ENCODE measurements around the gene CD55. TPM values are rescaled to one million over a fixed set of nuclear protein-coding genes. Genes with fewer than 3 reads are reported as not detected.

Gene CD55
- total RNA-seq, 1 experiment from 2014 or later: 17.2 TPM

DNA sequence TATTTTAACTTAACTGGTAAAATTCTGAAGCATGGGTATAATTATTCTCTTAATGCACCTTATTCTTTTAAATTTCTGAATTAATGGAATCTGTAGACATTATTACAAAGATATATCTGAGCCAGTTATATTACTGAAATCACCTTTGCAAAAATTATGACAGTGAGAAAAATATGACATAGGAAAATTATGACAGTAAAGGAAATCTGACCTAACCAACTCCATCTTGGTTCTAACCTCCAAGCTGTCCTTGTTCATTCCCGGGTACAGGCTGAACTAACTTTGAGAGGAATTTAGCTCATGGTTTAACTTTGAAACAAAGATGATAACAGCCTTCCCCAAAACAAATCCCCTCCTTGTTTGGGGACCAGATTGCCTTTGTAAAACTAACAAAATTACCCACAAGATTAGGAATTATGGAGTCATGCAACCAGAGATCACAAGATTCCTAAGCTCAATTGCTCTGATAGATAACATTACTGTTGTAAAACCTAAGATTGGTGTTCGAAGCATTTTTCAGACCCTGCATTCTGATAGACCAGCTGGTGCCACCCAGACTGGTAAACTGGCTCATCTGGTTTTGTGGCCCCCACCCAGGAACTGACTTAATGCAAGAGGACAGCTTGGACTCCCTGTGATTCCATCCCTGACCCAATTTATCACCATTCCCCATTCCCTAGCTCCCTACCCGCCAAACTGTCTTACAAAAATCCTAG, 9.4 kb upstream of the CD55 start:
- POLR2A ChIA-PET: interaction anchor here (1.6 kb wide), 1 partner anchor 9 kb away, joined by 11 read pairs; the partner anchor contains the start of gene CD55
- Mint-ChIP-seq H3K27me3 (ENCODE audit: low read depth) (no peaks in the 10 kb centered on the region), H3K4me3 (no peak overlapping the region), H3K27ac (no peak overlapping the region), H3K4me1 (peaks cover 26% of the 10 kb centered on the region), H3K9me3 (no peaks in the 10 kb centered on the region; the same call in 1 of the 2 replicates), H3K36me3 (no peaks in the 10 kb centered on the region)
- no peak for ATAC-seq
- CTCF ChIA-PET: interaction anchor here (1.0 to 1.7 kb wide), 2 partner anchors 10 to 228 kb away, joined by 4 to 7 read pairs; partner anchors contain the start of gene CD55
- no peak for TF ChIP-seq ZNF425 (CRISPR knock-in tag; conservative IDR thresholded peaks at IDR 0.05)
- TF ChIP-seq PRRX2 (CRISPR knock-in tag; IDR thresholded peaks at IDR 0.05): no peak
- TF ChIP-seq, protein P1, sequence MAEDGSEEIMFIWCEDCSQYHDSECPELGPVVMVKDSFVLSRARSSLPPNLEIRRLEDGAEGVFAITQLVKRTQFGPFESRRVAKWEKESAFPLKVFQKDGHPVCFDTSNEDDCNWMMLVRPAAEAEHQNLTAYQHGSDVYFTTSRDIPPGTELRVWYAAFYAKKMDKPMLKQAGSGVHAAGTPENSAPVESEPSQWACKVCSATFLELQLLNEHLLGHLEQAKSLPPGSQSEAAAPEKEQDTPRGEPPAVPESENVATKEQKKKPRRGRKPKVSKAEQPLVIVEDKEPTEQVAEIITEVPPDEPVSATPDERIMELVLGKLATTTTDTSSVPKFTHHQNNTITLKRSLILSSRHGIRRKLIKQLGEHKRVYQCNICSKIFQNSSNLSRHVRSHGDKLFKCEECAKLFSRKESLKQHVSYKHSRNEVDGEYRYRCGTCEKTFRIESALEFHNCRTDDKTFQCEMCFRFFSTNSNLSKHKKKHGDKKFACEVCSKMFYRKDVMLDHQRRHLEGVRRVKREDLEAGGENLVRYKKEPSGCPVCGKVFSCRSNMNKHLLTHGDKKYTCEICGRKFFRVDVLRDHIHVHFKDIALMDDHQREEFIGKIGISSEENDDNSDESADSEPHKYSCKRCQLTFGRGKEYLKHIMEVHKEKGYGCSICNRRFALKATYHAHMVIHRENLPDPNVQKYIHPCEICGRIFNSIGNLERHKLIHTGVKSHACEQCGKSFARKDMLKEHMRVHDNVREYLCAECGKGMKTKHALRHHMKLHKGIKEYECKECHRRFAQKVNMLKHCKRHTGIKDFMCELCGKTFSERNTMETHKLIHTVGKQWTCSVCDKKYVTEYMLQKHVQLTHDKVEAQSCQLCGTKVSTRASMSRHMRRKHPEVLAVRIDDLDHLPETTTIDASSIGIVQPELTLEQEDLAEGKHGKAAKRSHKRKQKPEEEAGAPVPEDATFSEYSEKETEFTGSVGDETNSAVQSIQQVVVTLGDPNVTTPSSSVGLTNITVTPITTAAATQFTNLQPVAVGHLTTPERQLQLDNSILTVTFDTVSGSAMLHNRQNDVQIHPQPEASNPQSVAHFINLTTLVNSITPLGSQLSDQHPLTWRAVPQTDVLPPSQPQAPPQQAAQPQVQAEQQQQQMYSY (CRISPR knock-in tag; IDR thresholded peaks at IDR 0.05): no peak
- TF ChIP-seq NR1H2 (CRISPR knock-in tag; IDR thresholded peaks at IDR 0.05): no peak
- TF ChIP-seq, protein P2, sequence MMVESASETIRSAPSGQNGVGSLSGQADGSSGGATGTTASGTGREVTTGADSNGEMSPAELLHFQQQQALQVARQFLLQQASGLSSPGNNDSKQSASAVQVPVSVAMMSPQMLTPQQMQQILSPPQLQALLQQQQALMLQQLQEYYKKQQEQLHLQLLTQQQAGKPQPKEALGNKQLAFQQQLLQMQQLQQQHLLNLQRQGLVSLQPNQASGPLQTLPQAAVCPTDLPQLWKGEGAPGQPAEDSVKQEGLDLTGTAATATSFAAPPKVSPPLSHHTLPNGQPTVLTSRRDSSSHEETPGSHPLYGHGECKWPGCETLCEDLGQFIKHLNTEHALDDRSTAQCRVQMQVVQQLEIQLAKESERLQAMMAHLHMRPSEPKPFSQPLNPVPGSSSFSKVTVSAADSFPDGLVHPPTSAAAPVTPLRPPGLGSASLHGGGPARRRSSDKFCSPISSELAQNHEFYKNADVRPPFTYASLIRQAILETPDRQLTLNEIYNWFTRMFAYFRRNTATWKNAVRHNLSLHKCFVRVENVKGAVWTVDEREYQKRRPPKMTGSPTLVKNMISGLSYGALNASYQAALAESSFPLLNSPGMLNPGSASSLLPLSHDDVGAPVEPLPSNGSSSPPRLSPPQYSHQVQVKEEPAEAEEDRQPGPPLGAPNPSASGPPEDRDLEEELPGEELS (CRISPR knock-in tag; IDR thresholded peaks at IDR 0.05): no peak
- no peak for TF ChIP-seq E2F5 (CRISPR knock-in tag; IDR thresholded peaks at IDR 0.05)
- no peak for TF ChIP-seq JUN (CRISPR knock-in tag; IDR thresholded peaks at IDR 0.05)
- TF ChIP-seq ZNF416 (CRISPR knock-in tag; IDR thresholded peaks at IDR 0.05): no peak
- TF ChIP-seq, protein P3, sequence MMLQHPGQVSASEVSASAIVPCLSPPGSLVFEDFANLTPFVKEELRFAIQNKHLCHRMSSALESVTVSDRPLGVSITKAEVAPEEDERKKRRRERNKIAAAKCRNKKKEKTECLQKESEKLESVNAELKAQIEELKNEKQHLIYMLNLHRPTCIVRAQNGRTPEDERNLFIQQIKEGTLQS (CRISPR knock-in tag; conservative IDR thresholded peaks at IDR 0.05): no peak
- no peak for TF ChIP-seq GABPB1 (CRISPR knock-in tag; IDR thresholded peaks at IDR 0.05)
- TF ChIP-seq MXD4 (CRISPR knock-in tag; IDR thresholded peaks at IDR 0.05; ENCODE audit: borderline replicate concordance): no peak
- no peak for TF ChIP-seq ELF4 (CRISPR knock-in tag; IDR thresholded peaks at IDR 0.05; ENCODE audit: low read depth)
- no peak for TF ChIP-seq TCF7 (CRISPR knock-in tag; IDR thresholded peaks at IDR 0.05; ENCODE audit: low read depth)
- no peak for TF ChIP-seq CBFB (CRISPR knock-in tag; IDR thresholded peaks at IDR 0.05; ENCODE audit: low read depth)
- no peak for TF ChIP-seq NFATC4 (CRISPR knock-in tag; IDR thresholded peaks at IDR 0.05)
- no peak for TF ChIP-seq ZNF121 (CRISPR knock-in tag; IDR thresholded peaks at IDR 0.05)
- no peak for DNase-seq (ENCODE audit: low spot score)

DNA sequence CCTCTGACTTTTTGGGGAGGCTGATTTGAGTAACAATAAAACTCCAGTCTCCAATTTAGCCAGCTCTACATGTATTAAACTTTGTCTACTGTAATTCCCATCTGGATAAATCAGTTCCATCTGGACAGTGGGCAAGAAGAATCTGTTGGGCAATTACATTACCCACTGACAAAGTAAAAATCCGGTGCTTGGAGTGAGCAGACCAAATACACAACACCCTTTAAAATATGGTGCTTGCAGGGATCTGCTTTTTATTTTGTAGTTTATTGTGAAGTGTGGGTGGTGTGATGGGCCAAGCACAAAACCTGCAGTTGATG, 8.9 kb upstream of the CD55 start:
- ChIA-PET CTCF (interaction anchor here (1.0 to 1.7 kb wide), 2 partner anchors 9 to 228 kb away, joined by 4 to 7 read pairs; partner anchors contain the start of gene CD55), POLR2A (interaction anchor here (1.6 kb wide), 1 partner anchor 9 kb away, joined by 11 read pairs; the partner anchor contains the start of gene CD55)
- H3K27ac Mint-ChIP-seq: no peak overlapping the region

More for the DNA sequence above, 8.9 kb upstream of the CD55 start:
- DNase-seq (ENCODE audit: low spot score) (no peak), ATAC-seq (no peak)
- TF ChIP-seq SMAD4 (CRISPR knock-in tag; IDR thresholded peaks at IDR 0.05) (no peak), RELA (CRISPR knock-in tag; IDR thresholded peaks at IDR 0.05; ENCODE audit: borderline replicate concordance) (no peak)
- TF ChIP-seq, protein P1 (CRISPR knock-in tag; IDR thresholded peaks at IDR 0.05): no peak
- TF ChIP-seq, protein P2 (CRISPR knock-in tag; IDR thresholded peaks at IDR 0.05): no peak
- Mint-ChIP-seq H3K4me3 (no peak overlapping the region), H3K27me3 (ENCODE audit: low read depth) (no peaks in the 10 kb centered on the region), H3K4me1 (peaks cover 28% of the 10 kb centered on the region), H3K9me3 (no peaks in the 10 kb centered on the region; the same call in 1 of the 2 replicates), H3K36me3 (no peaks in the 10 kb centered on the region)

Measured in WTC11 (cell line).